ENCODE data around the gene SKAP1. TPM values are rescaled to one million over a fixed set of nuclear protein-coding genes. Genes with fewer than 3 reads are reported as not detected.

SKAP1 gene
- total and polyA plus RNA-seq, 2 donors from 2014 or later: 34.8 to 42.6 TPM

DNA sequence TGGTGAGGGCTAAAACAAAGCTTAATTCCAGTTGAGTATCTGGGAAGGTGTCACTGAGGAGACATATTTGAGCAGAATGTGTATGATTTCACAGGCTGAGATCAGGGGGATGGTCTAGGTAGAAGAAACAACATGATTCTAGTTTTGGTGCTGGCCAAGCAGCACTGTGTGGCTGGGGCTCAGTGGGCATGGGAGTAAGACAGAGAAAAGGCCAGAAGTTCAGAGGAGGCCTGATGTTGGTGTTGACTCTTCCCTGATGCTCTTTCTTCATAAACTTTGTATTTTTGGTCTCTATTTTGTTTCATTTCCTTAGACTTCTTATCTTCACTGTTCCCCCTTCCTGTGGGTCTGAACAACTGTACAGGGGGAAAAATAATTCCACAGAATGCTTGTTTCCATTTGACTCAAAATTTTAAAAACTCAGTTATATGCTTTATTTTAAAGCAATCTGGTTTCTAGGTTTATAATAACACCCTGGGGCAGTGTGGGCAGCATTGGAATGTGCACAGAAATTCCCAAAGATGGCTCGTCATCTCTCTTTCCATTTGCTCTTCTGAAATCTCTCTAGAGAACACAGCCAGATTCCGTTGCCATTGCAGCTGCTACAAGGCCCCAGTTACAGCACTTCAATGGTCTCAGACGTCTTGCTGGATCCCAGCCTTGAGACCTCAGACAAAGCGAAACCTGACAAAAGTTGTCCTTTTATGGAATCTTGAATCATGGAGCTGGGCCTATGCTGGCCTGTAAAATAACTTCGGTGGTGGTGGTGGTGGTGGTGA is 254.1 kb downstream of the SKAP1 start:
- no peak overlapping the region for H3K27ac ChIP-seq (ENCODE audit: low read depth in 2 of 2, low read length in 2 of 2)
- H3K27me3 ChIP-seq (ENCODE audit: control insufficient read depth, insufficient read depth, low read length): no peaks in the 10 kb centered on the region
- DNase-seq (no peak), FAIRE-seq (no peak)
- intact Hi-C loops (cut with DNase I): no loop called here
- no peaks in the 10 kb centered on the region for H3K36me3 ChIP-seq (ENCODE audit: control insufficient read depth in 2 of 3, insufficient read depth in 3 of 3, low read length in 3 of 3)
- H3K9ac ChIP-seq (ENCODE audit: low read length in 3 of 3): no peak overlapping the region
- H3K4me3 ChIP-seq (ENCODE audit: low read length in 3 of 3): no peak overlapping the region
- no peaks in the 10 kb centered on the region for H3K4me1 ChIP-seq (ENCODE audit: control insufficient read depth in 2 of 3, insufficient read depth in 2 of 3, low read depth in 1 of 3, low read length in 3 of 3)
- H3K9me3 ChIP-seq (ENCODE audit: control insufficient read depth in 2 of 3, insufficient read depth in 1 of 3, low read length in 3 of 3): no peaks in the 10 kb centered on the region
- TF ChIP-seq, protein P1, sequence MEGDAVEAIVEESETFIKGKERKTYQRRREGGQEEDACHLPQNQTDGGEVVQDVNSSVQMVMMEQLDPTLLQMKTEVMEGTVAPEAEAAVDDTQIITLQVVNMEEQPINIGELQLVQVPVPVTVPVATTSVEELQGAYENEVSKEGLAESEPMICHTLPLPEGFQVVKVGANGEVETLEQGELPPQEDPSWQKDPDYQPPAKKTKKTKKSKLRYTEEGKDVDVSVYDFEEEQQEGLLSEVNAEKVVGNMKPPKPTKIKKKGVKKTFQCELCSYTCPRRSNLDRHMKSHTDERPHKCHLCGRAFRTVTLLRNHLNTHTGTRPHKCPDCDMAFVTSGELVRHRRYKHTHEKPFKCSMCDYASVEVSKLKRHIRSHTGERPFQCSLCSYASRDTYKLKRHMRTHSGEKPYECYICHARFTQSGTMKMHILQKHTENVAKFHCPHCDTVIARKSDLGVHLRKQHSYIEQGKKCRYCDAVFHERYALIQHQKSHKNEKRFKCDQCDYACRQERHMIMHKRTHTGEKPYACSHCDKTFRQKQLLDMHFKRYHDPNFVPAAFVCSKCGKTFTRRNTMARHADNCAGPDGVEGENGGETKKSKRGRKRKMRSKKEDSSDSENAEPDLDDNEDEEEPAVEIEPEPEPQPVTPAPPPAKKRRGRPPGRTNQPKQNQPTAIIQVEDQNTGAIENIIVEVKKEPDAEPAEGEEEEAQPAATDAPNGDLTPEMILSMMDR (IDR thresholded peaks at IDR 0.05; ENCODE audit: borderline replicate concordance, extremely low read depth, insufficient read depth): no peak

DNA sequence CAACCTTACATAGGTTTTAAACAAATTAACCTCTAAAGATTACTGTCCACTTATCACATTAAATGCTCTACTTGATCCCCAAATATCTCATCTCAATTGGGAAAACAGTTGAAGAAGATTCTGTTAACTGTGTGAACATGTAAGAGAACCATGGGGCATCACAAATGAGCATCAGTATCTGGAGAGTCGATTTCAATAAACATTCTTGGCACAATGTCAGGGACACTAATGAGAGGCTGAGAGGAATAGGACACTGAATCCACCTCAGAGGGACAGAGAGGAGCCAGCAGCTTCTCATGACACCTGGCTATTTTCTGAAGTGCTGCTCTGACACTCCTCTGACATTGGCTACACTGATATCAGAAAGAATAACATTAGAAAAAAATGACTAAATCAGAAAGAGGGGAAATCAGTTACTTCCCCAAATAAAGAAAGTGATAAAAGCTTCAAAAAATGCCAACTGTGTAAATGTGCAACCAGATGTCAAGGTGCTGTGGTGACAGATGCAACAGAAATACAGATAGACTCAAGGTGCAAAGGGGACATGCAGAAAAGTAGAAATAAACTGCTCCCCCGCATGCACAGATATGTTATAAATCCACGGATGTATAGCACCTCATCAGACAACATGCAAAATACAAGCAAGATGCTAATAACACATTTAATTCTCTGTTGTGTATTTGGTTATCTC is 255.0 kb downstream of the SKAP1 start:
- DNase-seq (no peak), FAIRE-seq (no peak)
- Histone ChIP-seq H3K9ac (ENCODE audit: low read length in 3 of 3) (no peak overlapping the region), H3K9me3 (ENCODE audit: control insufficient read depth in 2 of 3, insufficient read depth in 1 of 3, low read length in 3 of 3) (no peaks in the 10 kb centered on the region), H3K4me1 (ENCODE audit: control insufficient read depth in 2 of 3, insufficient read depth in 2 of 3, low read depth in 1 of 3, low read length in 3 of 3) (no peaks in the 10 kb centered on the region), H3K27ac (ENCODE audit: low read depth in 2 of 2, low read length in 2 of 2) (no peak overlapping the region), H3K36me3 (ENCODE audit: control insufficient read depth in 2 of 3, insufficient read depth in 3 of 3, low read length in 3 of 3) (no peaks in the 10 kb centered on the region), H3K4me3 (ENCODE audit: low read length in 3 of 3) (no peak overlapping the region), H3K27me3 (ENCODE audit: control insufficient read depth, insufficient read depth, low read length) (no peaks in the 10 kb centered on the region)
- intact Hi-C loops (cut with DNase I): no loop called here
- TF ChIP-seq, protein P1 (IDR thresholded peaks at IDR 0.05; ENCODE audit: borderline replicate concordance, extremely low read depth, insufficient read depth): no peak

DNA sequence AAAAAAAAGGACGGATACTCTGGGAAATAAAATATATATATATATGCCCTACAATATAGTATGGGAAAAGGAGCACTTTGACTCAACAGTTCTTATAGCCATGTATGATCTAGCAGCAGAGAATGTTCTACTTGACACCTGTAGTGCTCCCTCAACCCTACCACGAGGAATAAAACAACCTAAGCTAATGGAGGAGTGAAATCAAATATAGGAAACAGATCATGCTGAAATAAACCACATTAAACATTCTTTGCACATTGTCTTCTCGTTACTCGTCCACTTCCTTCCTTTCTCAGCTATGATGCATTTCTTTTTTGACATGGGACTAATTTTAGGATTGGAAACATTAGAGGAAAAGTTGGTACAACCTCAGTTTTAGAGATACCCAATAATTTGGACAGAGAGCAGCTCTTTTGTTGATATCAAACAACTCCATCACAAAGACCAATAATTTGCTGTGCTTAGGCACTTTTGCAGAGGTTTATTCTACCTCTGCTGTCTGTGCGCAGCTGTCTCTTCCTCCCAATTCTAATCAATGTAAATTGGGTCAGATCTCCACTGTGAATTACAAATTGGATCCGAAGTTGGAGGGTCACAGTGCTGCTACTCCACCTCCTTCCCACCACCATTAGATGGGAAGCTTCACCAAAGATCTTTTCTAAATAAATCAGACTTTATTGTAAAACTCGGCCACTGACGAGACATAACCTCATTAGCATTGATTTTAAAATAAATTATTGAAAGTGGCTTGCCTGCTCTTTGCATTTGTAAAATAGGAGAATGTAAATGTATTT is 256.6 kb downstream of the SKAP1 start:
- no peak overlapping the region for H3K4me3 ChIP-seq (ENCODE audit: low read length in 3 of 3)
- H3K27me3 ChIP-seq (ENCODE audit: control insufficient read depth, insufficient read depth, low read length): no peaks in the 10 kb centered on the region
- TF ChIP-seq, protein P1 (IDR thresholded peaks at IDR 0.05; ENCODE audit: borderline replicate concordance, extremely low read depth, insufficient read depth): no peak
- H3K36me3 ChIP-seq (ENCODE audit: control insufficient read depth in 2 of 3, insufficient read depth in 3 of 3, low read length in 3 of 3): no peaks in the 10 kb centered on the region
- H3K4me1 ChIP-seq (ENCODE audit: control insufficient read depth in 2 of 3, insufficient read depth in 2 of 3, low read depth in 1 of 3, low read length in 3 of 3): no peaks in the 10 kb centered on the region
- H3K9me3 ChIP-seq (ENCODE audit: control insufficient read depth in 2 of 3, insufficient read depth in 1 of 3, low read length in 3 of 3): no peaks in the 10 kb centered on the region
- intact Hi-C loops (cut with DNase I): no loop called here
- H3K27ac ChIP-seq (ENCODE audit: low read depth in 2 of 2, low read length in 2 of 2): no peak overlapping the region
- DNase-seq (no peak), FAIRE-seq (no peak)
- H3K9ac ChIP-seq (ENCODE audit: low read length in 3 of 3): no peak overlapping the region

Measured in kidney (tissue), 14 donors.